ENCODE data around the gene CDH8.

The CDH8 gene

DNA sequence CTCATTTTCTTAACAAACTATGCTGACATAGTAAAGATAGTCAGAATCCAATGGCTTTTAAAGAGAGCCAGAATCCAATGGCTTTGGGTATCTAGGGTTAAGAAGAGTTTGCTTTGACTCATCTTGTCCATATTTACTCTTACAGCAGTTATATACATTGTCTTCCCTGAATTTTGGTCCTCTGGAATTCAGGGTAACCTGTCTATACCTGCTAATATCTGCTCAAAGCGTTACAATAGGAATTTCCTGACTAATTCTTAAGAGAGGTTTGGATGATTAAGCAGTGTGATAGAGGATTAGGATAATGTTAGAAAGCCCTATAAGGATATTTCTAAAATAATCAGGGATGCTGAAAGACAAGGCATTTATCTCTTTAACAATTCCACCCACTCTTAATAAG, 2.0 kb upstream of the CDH8 start:
- TF ChIP-seq, protein P1, sequence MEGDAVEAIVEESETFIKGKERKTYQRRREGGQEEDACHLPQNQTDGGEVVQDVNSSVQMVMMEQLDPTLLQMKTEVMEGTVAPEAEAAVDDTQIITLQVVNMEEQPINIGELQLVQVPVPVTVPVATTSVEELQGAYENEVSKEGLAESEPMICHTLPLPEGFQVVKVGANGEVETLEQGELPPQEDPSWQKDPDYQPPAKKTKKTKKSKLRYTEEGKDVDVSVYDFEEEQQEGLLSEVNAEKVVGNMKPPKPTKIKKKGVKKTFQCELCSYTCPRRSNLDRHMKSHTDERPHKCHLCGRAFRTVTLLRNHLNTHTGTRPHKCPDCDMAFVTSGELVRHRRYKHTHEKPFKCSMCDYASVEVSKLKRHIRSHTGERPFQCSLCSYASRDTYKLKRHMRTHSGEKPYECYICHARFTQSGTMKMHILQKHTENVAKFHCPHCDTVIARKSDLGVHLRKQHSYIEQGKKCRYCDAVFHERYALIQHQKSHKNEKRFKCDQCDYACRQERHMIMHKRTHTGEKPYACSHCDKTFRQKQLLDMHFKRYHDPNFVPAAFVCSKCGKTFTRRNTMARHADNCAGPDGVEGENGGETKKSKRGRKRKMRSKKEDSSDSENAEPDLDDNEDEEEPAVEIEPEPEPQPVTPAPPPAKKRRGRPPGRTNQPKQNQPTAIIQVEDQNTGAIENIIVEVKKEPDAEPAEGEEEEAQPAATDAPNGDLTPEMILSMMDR (conservative IDR thresholded peaks at IDR 0.05; ENCODE audit: low read depth, low read length), result no peak

GRCh38 chr16:62036802-62037135, 531 bp upstream of the CDH8 start:
- TF ChIP-seq, protein P1 (conservative IDR thresholded peaks at IDR 0.05; ENCODE audit: low read depth, low read length), result no peak
- Histone ChIP-seq H3K4me1 (ENCODE audit: low read depth, poor library complexity, severe bottlenecking) (no peaks in the 10 kb centered on the region), H3K79me2 (ENCODE audit: insufficient read depth, low read depth) (no peaks in the 10 kb centered on the region), H3K4me2 (no peak overlapping the region), H2AFZ (ENCODE audit: low read depth) (no peak overlapping the region), H3K4me3 (IDR thresholded peaks at IDR 0.05; ENCODE audit: insufficient read depth, low read depth, low read length) (no peak overlapping the region), H3K27ac (no peak overlapping the region), H4K20me1 (ENCODE audit: insufficient read depth) (no peaks in the 10 kb centered on the region), H3K9ac (no peak overlapping the region), H3K27me3 (ENCODE audit: insufficient read depth, low read depth) (no peaks in the 10 kb centered on the region), H3K36me3 (ENCODE audit: insufficient read depth) (no peaks in the 10 kb centered on the region)

More for the DNA sequence above, 2.0 kb upstream of the CDH8 start:
- Histone ChIP-seq H3K79me2 (ENCODE audit: insufficient read depth, low read depth) (no peaks in the 10 kb centered on the region), H3K36me3 (ENCODE audit: insufficient read depth) (no peaks in the 10 kb centered on the region), H3K9ac (no peak overlapping the region), H3K4me2 (no peak overlapping the region), H4K20me1 (ENCODE audit: insufficient read depth) (no peaks in the 10 kb centered on the region), H2AFZ (ENCODE audit: low read depth) (no peak overlapping the region), H3K4me3 (IDR thresholded peaks at IDR 0.05; ENCODE audit: insufficient read depth, low read depth, low read length) (no peak overlapping the region), H3K27me3 (ENCODE audit: insufficient read depth, low read depth) (no peaks in the 10 kb centered on the region), H3K27ac (no peak overlapping the region), H3K4me1 (ENCODE audit: low read depth, poor library complexity, severe bottlenecking) (no peaks in the 10 kb centered on the region)

DNA sequence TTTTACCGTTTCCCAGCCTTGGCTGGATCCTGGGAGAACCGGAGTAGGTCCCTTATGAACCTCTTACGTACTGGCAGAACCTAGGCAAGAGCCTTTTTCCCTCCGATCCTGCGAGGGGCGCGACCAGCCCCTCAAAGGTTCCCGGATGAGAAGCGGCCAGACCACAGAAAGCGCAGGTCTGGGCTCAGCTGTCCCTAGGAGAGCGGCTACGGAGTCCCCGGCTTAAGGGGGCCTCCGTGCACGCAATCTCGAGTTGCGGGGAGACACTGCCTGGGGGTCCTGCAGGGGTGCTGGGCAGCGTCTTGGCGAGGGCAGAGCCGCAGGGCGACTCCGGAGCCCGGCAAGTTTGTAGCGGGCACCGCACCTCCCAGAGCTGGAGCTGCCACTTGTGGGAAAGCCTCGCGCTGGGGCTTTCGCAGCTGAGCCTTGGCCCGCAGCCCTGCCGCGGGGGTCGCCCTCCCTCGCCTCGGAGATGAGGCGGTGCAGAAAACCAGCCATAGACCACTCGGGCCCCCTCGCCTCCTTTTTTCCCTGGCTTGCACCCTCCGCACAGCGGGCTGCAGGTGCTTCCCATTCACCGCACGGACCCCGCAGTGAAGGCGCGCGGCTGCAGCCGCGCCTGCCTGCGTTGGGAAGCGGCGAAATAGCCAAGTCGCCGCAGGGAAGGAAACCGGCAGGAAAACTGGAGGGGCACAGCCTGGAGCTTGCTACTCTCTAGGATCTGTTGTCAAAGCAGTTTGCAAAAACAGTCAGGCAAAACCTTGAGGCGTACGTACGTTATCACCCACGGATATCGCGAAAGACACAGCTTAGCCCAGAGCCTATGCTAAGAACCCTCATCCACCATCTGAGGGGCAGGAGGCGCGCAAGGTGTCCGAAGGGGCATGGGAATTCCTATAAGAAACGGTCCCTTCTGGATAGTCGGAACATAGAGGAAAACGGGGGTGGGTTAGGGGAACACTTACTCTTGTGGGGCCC, 834 bp downstream of the CDH8 start:
- Histone ChIP-seq H2AFZ (ENCODE audit: low read depth) (no peak overlapping the region), H3K4me2 (no peak overlapping the region), H3K27ac (no peak overlapping the region), H3K27me3 (ENCODE audit: insufficient read depth, low read depth) (no peaks in the 10 kb centered on the region), H3K4me1 (ENCODE audit: low read depth, poor library complexity, severe bottlenecking) (no peaks in the 10 kb centered on the region), H4K20me1 (ENCODE audit: insufficient read depth) (no peaks in the 10 kb centered on the region), H3K79me2 (ENCODE audit: insufficient read depth, low read depth) (no peaks in the 10 kb centered on the region), H3K4me3 (IDR thresholded peaks at IDR 0.05; ENCODE audit: insufficient read depth, low read depth, low read length) (no peak overlapping the region), H3K36me3 (ENCODE audit: insufficient read depth) (no peaks in the 10 kb centered on the region), H3K9ac (no peak overlapping the region)
- TF ChIP-seq, protein P1 (conservative IDR thresholded peaks at IDR 0.05; ENCODE audit: low read depth, low read length), result no peak

DNA sequence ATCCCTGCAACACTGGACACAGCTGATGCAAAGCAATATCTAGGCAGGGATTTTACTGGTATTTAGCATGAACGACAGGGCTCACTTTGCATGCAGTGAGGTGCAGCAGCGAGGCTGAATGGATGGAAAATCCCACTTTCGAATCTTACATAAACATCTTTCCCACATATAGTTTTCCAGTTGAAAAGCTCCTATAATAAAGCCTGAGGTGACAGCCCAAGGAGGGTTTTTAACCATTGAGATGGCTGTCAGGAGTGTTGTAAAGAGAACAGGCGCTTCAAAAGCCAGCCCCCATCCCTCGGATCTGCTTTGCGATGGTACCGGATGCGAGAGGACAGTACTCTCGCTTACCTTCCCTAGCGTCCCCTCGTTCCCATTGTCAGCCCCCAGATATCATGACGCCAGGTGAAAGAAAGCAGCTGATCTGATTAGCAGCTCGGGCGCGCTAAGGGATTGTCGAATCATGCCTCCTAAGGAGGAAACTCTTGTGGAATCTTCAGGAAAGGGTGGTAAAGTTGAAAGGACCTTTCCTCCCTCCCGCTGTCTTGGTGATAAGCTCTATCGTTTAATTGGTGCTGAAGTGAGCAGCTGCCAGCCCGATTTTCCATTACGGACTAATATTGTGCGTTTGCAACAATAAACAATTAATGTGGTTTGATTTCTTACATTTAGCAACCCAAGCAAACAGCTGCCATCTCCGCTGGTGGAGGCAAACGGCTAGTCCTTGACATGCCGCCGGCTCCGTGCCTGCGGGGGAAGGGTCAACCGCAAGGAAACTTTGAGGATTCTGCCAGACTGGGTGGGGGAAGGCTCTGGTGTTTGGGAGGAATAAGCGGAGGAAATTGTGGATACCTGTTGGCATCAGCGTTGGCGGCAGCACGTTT, 1.8 kb downstream of the CDH8 start:
- no peak overlapping the region for H3K4me3 ChIP-seq (IDR thresholded peaks at IDR 0.05; ENCODE audit: insufficient read depth, low read depth, low read length)

More for the DNA sequence above, 1.8 kb downstream of the CDH8 start:
- Histone ChIP-seq H3K36me3 (ENCODE audit: insufficient read depth) (no peaks in the 10 kb centered on the region), H3K9ac (no peak overlapping the region), H3K27ac (no peak overlapping the region), H3K79me2 (ENCODE audit: insufficient read depth, low read depth) (no peaks in the 10 kb centered on the region), H2AFZ (ENCODE audit: low read depth) (no peak overlapping the region), H3K4me2 (no peak overlapping the region), H3K27me3 (ENCODE audit: insufficient read depth, low read depth) (no peaks in the 10 kb centered on the region), H3K4me1 (ENCODE audit: low read depth, poor library complexity, severe bottlenecking) (no peaks in the 10 kb centered on the region), H4K20me1 (ENCODE audit: insufficient read depth) (no peaks in the 10 kb centered on the region)
- TF ChIP-seq, protein P1 (conservative IDR thresholded peaks at IDR 0.05; ENCODE audit: low read depth, low read length), result no peak
